ENCODE results near the gene LGSN.

DNA sequence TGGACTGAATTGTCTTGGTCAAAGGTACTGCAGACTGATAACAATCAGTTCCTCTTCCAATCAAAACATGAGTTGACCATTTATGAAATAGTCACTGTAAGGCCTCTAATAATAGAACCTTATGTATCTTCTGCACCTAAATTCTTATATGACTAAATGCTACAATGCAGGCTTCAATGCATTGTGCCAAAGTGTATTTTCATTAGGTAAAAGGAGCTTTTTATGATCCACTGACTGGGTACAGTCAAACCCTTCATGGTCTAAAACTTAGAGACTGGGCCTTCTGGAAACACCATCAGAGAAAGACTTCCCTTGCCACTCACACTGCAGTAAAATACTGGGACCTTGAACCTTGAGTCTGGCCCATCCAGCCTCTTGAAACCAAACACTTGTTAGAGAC lies 16.3 kb downstream of the LGSN start:
- TF ChIP-seq, protein P1, sequence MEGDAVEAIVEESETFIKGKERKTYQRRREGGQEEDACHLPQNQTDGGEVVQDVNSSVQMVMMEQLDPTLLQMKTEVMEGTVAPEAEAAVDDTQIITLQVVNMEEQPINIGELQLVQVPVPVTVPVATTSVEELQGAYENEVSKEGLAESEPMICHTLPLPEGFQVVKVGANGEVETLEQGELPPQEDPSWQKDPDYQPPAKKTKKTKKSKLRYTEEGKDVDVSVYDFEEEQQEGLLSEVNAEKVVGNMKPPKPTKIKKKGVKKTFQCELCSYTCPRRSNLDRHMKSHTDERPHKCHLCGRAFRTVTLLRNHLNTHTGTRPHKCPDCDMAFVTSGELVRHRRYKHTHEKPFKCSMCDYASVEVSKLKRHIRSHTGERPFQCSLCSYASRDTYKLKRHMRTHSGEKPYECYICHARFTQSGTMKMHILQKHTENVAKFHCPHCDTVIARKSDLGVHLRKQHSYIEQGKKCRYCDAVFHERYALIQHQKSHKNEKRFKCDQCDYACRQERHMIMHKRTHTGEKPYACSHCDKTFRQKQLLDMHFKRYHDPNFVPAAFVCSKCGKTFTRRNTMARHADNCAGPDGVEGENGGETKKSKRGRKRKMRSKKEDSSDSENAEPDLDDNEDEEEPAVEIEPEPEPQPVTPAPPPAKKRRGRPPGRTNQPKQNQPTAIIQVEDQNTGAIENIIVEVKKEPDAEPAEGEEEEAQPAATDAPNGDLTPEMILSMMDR (IDR thresholded peaks at IDR 0.05; ENCODE audit: low read depth, low read length, poor library complexity, severe bottlenecking): no peak
- TF ChIP-seq EZH2phosphoT487 (IDR thresholded peaks at IDR 0.05; ENCODE audit: borderline replicate concordance, low read length): no peak
